SH-SY5Y (cell line): ENCODE data around the gene NAP1L5.

Source experiments
- GATA2 ChIP-seq: IDR thresholded peaks from 2 replicates; pipeline ENCODE4 v1.6.1; 2011; ENCODE audit warnings: mild to moderate bottlenecking, low read depth, low read length
- GATA3 ChIP-seq: IDR thresholded peaks from 2 replicates; pipeline ENCODE4 v1.6.1; 2011; ENCODE audit warnings: low read depth, mild to moderate bottlenecking, low read length, moderate library complexity

GRCh38 chr4:88728146-88728545 lies 30.5 kb upstream of the NAP1L5 start:
- TF ChIP-seq GATA2 (no peak), GATA3 (no peak)
